ENCODE measurements around the gene ITGAV.
A peak's percentile ranks its signal among the peaks of the same experiment; 100 is the strongest.

ITGAV gene

DNA sequence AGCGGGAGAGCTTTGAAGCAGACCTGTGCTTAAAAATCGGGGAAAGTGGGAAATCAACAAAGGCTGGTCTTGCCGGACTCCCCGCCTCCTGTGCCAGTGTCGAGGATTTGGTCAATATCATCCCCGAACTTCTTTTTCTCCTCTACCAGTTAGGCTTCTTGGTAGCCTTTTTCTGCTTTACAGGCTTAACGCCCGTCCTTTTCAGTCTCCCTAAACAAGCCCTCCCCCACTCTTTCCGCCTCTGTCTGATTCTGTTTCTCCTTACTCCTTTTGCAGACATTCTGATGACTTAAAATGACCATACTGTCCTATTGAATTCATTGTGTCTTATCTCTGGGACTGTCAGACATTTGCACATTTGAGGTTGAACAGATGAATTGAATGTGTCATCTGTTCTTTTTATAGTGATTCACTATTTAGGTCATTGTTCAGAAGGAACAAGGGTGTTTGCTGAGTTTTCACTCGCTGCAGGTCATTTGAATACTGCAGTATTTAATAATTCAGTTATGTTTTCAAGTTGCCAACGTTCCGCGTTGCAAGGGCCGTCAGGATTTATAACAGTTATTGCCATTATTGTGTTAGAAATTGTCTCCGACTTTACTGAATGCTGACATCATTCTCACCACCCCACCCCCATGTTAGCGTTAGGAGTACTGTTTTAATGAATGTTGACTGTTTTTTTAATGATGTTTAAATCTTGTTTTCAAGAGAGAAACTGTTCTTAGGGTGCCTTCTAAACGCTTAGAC, 1.1 kb downstream of the ITGAV start:
- TF ChIP-seq FOXP2 (optimal IDR thresholded peaks at IDR 0.05; ENCODE audit: borderline replicate concordance, extremely low read depth, extremely low read length, insufficient read depth) (no peak), TAF1 (IDR thresholded peaks at IDR 0.05; ENCODE audit: borderline replicate concordance, insufficient read depth, low read length) (0 out of 2 replicates have a peak, but pooled peaks have one; percentile 20), SIN3A (IDR thresholded peaks at IDR 0.05; ENCODE audit: borderline replicate concordance, insufficient read depth, low read length) (no peak), POLR2AphosphoS5 (IDR thresholded peaks at IDR 0.05; ENCODE audit: low read depth, low read length) (no peak)
- TF ChIP-seq, protein P1, sequence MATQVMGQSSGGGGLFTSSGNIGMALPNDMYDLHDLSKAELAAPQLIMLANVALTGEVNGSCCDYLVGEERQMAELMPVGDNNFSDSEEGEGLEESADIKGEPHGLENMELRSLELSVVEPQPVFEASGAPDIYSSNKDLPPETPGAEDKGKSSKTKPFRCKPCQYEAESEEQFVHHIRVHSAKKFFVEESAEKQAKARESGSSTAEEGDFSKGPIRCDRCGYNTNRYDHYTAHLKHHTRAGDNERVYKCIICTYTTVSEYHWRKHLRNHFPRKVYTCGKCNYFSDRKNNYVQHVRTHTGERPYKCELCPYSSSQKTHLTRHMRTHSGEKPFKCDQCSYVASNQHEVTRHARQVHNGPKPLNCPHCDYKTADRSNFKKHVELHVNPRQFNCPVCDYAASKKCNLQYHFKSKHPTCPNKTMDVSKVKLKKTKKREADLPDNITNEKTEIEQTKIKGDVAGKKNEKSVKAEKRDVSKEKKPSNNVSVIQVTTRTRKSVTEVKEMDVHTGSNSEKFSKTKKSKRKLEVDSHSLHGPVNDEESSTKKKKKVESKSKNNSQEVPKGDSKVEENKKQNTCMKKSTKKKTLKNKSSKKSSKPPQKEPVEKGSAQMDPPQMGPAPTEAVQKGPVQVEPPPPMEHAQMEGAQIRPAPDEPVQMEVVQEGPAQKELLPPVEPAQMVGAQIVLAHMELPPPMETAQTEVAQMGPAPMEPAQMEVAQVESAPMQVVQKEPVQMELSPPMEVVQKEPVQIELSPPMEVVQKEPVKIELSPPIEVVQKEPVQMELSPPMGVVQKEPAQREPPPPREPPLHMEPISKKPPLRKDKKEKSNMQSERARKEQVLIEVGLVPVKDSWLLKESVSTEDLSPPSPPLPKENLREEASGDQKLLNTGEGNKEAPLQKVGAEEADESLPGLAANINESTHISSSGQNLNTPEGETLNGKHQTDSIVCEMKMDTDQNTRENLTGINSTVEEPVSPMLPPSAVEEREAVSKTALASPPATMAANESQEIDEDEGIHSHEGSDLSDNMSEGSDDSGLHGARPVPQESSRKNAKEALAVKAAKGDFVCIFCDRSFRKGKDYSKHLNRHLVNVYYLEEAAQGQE (IDR thresholded peaks at IDR 0.05; ENCODE audit: insufficient read depth in 1 of 2, low read depth in 2 of 2, low read length in 2 of 2), result no peak

- TF ChIP-seq FOXP2 (optimal IDR thresholded peaks at IDR 0.05; ENCODE audit: borderline replicate concordance, extremely low read depth, extremely low read length, insufficient read depth) (no peak), POLR2AphosphoS5 (IDR thresholded peaks at IDR 0.05; ENCODE audit: low read depth, low read length) (no peak), TAF1 (IDR thresholded peaks at IDR 0.05; ENCODE audit: borderline replicate concordance, insufficient read depth, low read length) (no peak), SIN3A (IDR thresholded peaks at IDR 0.05; ENCODE audit: borderline replicate concordance, insufficient read depth, low read length) (no peak)
- TF ChIP-seq, protein P1 (IDR thresholded peaks at IDR 0.05; ENCODE audit: insufficient read depth in 1 of 2, low read depth in 2 of 2, low read length in 2 of 2), result no peak
These were observed 1.6 kb downstream of the ITGAV start for GRCh38 chr2:186591506-186591890.

- TF ChIP-seq POLR2AphosphoS5 (IDR thresholded peaks at IDR 0.05; ENCODE audit: low read depth, low read length) (no peak), SIN3A (IDR thresholded peaks at IDR 0.05; ENCODE audit: borderline replicate concordance, insufficient read depth, low read length) (no peak), TAF1 (IDR thresholded peaks at IDR 0.05; ENCODE audit: borderline replicate concordance, insufficient read depth, low read length) (no peak), FOXP2 (optimal IDR thresholded peaks at IDR 0.05; ENCODE audit: borderline replicate concordance, extremely low read depth, extremely low read length, insufficient read depth) (no peak)
- TF ChIP-seq, protein P1 (IDR thresholded peaks at IDR 0.05; ENCODE audit: insufficient read depth in 1 of 2, low read depth in 2 of 2, low read length in 2 of 2), result no peak
These were observed 2.5 kb downstream of the ITGAV start for GRCh38 chr2:186592137-186592875.

DNA sequence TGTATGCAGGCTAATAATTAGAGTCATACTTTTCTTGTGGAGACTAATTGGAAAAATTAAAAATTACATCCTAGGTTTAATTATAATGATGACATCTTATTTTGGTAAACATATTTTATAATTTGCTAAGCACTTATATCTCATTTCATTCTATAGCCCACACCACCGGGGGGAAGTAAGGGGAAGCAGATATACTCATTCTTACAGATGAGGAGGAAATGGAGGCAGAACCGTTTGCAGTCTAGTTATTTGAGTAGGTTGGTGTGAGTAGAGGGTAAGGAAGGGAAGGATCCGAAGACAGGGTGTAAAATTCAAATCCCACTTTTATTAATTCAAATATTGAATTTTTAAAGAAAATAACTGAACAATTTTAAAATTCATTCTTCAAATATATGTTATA, 3.7 kb downstream of the ITGAV start:
- no peak for TF ChIP-seq FOXP2 (optimal IDR thresholded peaks at IDR 0.05; ENCODE audit: borderline replicate concordance, extremely low read depth, extremely low read length, insufficient read depth)
- TF ChIP-seq TAF1 (IDR thresholded peaks at IDR 0.05; ENCODE audit: borderline replicate concordance, insufficient read depth, low read length), result no peak
- no peak for TF ChIP-seq SIN3A (IDR thresholded peaks at IDR 0.05; ENCODE audit: borderline replicate concordance, insufficient read depth, low read length)
- TF ChIP-seq, protein P1 (IDR thresholded peaks at IDR 0.05; ENCODE audit: insufficient read depth in 1 of 2, low read depth in 2 of 2, low read length in 2 of 2), result no peak
- TF ChIP-seq POLR2AphosphoS5 (IDR thresholded peaks at IDR 0.05; ENCODE audit: low read depth, low read length), result no peak

Measured in PFSK-1 (cell line).